ENCODE measurements around the gene IFITM1.
"Not testable (repeated sequence)": the region's sequence is repeated elsewhere in the genome, so short reads cannot be mapped to it uniquely, and the experiment has no call there.

The IFITM1 gene

DNA sequence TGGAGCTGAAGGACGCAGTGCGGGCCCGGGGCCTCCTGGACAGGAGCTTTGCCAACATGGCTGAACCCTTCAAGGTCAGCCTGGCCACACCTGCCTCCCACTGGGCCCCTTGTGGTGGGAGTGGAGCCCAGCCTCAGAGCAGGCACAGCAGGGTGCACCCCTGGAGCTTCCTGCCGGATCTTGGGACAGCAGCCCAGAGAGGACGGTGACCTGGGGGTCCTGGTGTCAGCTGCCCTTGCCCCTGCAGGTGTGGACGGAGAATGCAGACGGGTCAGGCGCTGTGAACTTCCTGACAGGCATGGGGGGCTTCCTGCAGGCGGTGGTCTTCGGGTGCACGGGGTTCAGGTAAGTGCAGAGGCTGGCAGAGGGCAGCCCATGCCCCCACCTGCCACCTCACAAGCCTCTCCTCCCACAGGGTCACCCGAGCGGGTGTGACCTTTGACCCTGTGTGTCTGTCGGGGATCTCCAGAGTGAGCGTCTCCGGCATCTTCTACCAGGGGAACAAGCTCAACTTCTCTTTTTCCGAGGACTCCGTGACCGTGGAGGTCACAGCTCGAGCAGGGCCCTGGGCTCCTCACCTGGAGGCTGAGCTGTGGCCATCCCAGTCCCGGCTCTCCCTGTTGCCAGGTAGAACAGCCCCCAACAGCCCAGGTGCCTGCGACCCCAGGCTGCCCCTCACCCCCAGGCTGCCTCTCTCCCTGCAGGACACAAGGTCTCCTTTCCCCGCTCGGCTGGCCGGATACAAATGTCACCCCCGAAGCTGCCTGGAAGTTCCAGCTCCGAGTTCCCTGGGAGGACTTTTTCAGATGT, 19.8 kb upstream of the IFITM1 start:
- no peak for FAIRE-seq
- DNase-seq (ENCODE audit: low spot score) = no peak

DNA sequence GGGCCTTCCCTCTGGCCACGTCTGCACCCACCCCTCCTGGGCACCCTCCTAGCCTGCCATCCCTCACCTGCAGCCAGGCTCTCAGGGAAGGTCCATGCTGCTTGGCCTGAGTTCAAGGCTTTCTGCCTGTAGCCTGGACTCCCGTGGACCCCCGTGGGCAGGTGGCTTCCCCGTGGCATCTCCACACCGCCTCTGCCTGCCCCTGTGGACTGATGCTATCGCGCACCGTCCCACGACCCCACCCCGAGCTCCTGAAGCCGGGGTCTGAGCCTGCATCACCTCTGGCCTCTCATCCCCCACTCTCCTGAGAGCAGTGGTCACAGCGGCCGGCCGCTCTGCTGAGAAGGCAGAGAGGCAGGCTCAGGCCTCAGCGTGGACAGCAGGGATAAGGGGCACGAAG, 19.1 kb upstream of the IFITM1 start:
- FAIRE-seq = no peak

DNA sequence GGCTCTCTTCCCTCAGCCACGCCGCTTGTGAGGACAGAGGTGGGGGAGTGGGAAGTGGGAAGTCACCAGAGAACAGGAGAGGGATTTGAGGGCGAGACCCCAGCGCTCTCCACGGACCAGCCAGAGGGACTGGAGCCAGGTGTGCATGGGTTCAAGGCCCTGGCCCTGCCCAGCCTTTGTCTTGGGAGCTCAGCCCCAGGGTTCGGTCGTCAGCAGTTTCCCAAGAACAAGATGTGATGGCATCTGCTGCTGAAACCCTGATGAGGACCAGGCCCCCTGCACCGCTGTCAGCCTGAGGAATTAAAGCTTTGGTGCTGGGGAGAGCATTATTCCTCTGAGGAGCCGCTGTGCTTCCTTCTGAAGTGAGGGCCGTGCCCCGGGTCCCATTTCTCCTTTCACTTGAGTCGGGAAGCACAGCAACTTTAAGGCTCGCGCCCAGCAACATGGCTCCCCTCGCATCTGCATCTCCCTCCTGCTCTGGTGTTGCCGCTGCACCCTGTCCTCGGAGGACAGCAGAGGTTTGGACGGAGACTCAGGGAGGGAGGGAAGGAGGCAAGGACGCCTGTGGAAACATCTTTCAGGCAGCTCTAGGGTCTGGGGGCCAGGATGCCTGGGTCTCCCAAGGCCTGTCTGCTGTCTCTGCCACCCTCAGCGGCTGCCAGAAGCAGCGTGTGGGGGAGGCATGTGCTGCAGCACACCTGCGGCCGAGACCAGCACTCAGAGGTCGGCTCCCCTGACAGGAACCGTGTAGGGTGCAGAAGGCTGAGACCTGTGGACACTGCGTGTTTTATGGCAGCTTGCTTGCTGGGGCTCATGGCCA, 18.3 kb upstream of the IFITM1 start:
- FAIRE-seq (no peak), DNase-seq (ENCODE audit: low spot score) (no peak)

More for the DNA sequence above, 19.1 kb upstream of the IFITM1 start:
- no peak for DNase-seq (ENCODE audit: low spot score)

DNA sequence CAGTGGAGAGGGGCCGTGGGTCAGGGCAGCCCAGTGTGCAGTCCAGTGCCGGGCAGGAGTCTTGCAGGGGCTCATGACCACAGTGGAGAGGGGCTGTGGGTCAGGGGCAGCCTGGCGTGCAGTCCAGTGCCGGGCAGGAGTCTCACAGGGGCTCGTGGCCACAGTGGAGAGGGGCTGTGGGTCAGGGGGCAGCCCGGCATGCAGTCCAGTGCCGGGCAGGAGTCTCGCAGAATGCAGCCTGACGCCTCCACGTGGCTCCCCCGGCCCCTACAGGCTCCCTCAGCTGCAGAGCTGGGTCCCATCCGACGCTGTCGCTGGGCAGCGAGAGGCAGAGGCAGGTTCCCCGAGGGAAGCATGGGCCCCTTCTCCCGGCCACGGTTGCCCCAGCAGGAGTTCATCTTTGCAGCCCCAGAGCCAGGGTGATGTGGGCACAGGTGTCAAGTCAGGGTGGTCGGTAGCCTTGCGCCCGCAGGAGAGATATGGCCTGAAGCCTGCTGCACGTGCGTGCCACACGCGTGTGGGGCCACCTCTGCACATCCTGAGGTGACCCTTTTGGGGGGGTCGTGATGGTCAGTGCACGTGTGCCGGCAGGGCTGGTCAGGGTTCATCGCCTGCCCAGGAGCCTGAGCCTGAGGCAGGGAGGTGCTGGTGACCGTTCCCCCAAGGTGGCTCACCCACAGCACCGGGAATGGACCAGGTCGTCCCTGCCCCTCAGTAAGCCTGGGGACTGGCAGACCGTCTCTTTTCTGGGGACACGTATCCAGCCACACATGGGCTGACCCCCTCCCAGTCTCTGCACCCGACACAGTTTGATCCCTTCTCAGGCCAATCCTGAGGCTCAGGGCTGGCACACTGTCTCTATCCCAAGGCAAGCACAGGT, 17.4 kb upstream of the IFITM1 start:
- FAIRE-seq (no peak), DNase-seq (ENCODE audit: low spot score) (no peak)

DNA sequence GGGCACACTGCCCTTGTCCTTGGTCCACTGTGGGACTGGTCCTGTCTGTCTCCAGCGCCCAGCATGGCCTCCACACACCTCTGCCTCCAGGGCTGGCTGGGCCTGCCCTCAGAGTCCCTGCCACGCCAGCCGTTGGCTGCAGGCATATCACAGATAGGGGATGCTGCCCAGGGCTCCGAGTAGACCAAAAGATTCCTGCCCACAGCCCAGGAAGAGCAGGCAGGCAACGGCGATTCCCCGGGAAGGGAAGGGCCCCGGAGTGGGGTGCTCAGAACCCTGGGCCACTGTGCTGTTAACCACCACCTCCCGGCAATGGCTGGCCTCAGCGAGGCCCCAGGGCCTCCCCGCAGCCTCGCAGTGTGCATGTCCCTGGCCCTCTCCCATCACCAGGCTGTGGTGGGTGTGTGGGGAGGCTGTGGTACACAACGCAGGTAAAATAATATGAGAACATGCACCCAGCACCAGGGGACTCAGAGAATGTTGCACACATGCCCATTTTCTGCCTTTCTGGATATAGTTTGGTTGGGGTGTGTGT, 16.7 kb upstream of the IFITM1 start:
- DNase-seq (ENCODE audit: low spot score) = no peak
- FAIRE-seq = no peak

DNA sequence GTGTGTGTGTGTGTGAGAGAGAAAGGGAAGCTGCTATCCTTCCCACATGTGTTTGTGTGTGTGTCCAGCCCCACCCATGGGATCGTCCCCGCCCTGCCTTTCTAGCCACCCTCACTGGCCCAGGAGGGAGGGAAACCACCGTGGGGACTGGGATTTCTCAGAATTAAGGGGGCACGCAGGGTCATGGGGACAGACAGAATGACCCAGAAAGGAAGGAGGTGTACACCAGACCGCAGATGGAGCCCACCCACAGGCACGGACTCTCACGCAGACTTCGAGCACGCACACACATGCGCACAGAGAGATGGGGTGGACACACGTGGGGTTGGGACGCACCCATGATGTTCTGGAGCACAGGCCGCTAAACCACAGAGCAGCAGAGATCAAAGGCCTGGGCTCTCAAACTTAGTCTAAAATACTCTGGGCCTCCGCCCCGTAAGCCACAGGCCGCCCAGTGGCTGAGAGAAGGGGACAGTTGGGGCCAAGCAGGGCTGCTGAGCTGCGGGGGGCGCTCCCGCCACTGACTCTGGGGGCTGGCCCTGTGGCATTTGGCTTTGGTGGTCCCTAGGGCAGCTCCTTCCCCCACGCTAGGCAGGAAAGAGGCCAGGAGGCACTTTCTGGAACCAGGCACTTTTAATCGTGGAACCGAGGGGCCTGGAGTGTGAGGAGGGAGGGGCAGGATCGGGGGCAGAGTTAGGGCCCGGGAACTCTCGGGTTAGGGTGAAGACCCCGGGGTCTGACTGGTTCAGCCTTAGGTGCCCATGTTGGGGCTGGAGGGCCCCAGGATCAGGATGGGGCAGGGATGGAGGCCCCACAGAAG, 16.0 kb upstream of the IFITM1 start:
- DNase-seq (ENCODE audit: low spot score) (no peak), FAIRE-seq (no peak)

DNA sequence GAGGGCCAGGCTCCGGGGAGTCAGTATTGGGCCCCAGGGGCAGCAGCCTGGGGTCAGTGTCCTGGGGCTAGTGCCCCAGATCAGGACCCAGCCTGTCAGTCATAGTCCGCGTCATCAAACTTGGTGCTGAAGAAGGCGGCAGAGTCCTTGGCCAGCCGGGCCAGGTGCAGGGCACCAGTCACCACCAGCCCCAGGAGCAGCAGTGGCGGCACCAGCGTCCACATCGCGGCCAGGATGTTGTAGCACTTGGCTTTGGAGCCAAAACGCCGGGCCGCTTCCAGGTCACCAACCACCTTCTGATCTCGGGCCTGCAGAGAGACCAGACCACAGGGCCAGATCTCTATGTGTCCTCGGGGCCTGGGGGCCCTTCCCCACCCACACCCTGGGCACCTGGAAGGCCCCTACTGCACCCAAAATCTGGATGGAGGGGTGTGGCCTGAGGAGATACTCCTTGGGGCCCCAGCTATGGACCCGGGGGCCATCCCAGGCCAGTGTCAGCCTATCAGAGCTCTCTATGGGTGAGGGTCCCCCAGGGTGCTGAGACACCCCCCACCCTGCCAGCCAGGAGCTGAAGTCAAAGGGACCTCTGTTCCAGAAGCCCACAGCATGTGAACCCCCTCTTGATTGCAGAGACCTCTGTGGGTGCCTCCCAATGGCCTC, 15.3 kb upstream of the IFITM1 start:
- FAIRE-seq = no peak

DNA sequence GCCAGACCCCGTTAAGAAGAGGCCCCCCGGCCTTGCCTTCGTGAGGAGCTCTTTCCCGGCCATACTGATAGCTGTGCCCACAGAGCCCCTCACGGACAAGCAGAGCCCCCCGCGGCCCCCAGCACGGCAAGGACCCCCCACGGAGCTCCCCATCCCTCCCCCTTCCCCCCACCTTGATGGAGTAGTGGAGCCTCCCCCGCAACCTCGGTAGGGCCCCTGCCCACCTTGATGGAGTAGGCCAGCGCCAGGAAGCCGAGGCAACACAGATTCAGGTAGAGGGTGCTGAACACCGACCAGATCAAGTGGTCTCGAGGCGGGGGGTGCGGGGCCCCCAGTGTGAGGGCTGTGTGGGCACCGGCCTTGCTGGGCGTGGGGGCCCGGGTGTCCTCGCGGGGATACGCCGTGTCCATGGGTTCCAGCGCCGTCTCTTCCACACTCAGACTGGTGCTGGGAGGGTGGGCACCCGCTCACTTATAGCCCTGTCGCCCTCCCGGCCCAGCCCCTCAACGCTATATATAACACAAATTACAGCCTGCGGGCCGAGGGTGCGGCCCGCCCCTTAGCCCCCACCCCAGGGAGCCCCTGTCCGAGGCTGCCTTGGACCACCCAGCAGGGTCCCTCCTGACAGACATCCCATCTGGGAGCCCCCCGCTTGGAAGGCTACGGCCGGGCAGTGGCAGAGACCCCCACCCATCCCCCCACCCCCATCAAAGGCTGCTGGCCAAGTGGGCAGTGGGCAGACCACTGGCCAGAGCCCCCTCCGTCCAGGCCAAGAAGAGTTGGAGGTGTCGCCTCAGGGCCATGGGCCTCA, 14.6 kb upstream of the IFITM1 start, which contains the start of gene IFITM5:
TSS of gene IFITM5 (minus strand) at position 446 of the 811 bp plus-strand sequence. CDS start at position 410, 36 bp downstream.
- FAIRE-seq = no peak
- DNase-seq (ENCODE audit: low spot score) = no peak

More for the DNA sequence above, 15.3 kb upstream of the IFITM1 start:
- no peak for DNase-seq (ENCODE audit: low spot score)

DNA sequence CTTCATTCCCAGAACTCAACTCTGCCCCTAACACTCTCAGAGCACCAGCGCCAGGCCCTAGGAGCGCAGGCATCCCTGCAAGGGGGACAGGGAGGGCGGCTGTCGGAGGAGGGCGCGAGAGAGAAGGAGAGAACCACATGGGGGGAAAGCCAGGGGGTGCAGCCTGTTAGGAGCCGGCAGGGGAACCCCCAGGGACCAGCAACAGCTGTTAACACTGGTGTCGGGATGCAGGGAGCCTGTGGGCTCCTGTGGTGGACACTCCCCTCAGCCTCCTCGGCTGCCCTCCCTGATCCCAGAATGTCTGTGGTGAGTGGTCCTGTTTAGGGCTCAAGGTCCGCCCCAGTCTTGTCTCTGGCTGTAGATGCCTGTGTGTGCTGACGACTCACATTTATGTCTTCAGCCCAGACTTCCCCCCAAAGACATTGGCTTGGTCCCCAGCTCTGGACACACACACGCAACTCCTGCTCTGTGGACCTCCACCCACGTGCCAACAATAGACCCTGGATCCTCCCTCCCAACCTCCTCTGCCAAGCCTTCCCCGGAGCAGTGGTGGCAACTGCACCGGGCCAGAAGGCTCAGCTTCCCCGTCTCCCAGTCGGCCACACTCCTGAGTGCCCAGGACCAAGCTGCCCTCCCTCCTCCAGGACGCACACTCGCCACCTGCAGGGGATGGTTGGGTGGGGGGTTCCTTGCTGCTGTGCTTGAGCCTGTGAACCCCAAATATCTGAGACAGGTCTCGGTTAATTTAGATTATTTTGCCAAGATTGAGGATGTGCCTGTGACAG, 13.7 kb upstream of the IFITM1 start:
- DNase-seq (ENCODE audit: low spot score) (no peak), FAIRE-seq (no peak)

DNA sequence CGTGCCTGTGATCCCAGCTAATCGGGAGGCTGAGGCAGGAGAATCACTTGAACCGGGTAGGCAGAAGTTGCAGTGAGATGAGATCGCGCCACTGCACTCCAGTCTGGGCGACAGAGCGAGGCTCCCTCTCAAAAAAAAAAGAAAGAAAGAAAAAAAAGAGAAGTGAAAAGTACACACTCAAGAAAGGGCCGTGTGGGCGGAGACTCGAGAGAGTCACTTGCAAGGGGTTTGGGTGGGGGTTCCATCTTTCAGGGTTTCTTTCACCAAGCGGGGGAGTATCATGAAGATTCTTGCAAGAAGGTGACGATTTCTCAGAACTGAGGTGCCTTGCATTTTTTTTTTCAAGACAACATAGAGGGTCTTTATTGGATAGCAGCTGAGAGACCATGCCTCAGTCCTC, 10.5 kb upstream of the IFITM1 start:
- no peak for DNase-seq (ENCODE audit: low spot score)
- no peak for FAIRE-seq

DNA sequence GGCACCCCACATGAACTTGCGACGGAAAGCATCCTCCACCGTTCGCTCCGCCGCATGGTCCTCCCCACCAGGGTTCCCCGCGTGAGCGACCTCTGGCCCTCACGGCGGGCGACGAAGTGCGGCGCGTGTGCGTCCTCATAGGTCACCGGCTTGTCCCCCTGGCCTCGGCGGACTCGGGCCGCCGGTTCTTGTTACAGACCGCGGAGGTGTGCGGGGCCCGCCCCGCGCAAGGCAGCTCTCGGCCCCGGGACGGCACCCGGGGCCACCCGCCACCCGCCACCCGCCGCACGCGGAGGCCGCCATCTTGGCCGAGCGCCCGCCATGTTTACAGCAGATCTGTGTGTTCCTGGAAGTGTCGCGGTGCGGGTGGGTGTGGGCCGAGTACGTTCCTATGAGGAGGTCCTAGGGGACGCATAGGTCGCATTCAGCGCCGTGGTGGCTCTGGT, 9.8 kb upstream of the IFITM1 start:
- no peak for DNase-seq (ENCODE audit: low spot score)
- no peak for FAIRE-seq

DNA sequence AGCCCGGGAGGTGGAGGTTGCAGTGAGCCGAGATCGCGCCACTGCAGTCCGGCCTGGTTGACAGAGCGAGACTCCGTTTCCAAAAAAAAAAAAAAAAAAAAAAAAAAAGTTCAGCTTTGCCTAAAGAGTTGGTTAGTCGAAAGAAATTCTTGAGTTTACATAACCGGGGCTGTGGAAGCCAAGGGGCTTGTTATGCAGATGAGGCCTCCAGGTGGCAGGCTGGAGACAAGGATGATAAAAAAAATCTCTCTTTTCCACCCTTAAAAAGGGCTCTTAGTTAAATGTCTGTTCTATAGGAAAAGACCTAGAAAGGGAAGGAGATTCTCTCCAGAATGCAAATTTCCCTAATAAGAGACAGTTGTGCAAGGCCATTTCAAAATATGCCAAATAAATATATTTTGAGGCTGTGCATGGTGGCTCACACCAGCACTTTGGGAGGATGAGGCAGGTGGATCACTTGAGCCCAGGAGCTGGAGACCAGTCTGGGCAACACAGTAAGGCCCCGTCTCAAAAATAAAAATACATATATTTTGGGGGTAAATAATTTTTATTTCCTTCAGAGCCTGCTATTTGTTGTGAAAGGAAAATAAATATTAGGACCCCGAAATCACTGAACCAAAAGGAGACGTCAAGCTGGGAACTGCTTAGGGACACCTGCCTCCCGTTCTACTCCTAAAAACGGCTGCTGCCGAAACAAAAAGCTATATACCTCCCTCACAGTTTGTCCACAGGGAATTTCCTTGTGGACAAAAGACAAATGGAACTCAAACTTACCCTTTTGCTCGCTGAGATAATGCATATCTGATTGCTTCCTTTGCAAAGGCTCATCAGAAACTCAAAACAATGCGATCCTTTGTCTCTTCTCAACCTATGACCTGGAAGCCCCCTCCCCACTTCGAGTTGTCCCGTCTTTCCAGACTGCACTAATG, 8.7 kb upstream of the IFITM1 start:
- peak; percentile 31 for FAIRE-seq
- peak; percentile 5 for DNase-seq (ENCODE audit: low spot score)

DNA sequence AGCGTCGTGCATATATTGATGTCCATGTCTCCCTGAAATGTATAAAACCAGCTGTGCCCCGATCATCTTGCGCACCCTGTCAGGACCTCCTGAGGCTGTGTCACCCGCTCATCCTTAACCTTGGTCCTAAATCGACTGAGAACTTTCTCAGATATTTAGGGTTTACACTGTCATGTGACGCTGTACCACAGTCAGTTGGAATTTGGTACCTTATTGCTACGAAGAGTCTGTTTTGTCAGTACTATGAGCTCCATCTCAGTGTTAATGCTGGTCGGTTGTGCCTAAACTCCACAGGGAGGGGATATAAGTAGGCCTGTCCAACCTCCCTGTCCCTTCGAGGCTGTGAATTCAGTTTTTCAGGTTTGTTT, 8.0 kb upstream of the IFITM1 start:
- DNase-seq (ENCODE audit: low spot score) = no peak

DNA sequence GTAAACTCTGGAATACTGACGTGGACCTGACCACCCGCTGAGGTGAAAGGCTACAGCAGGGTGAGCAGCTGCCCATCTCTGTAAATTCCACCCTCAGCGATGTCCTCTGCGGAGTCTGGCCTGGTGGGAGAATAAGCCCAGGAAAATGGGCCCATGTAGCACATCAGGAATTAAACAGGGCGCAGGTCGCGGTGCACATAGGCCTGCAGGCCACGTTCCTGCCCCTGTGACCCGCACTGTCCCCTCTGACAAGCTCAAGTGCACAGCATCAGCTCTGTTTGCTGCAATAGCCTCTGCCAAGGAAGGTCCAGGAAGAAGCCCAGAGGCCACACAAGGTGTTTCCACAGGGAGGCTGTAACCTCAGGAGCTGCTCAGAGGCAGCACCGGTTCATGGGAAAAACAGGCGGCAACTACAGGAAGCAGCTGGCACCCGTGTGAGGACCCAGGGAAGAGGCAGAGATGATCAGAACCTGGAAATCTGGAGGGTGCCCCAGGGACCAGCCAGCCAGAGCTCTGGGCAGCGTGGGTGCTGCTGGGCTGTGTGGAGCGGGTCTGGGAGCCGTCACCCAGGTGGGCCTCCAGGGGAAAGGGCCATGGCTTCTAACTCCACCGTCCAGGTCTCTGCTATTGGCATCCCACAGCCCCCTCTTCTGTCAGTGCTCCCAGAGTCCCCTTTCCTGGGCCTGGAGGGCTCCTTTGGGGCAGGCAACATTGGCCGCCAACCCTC, 7.0 kb upstream of the IFITM1 start:
- DNase-seq (ENCODE audit: low spot score) = no peak
- no peak for FAIRE-seq

More for the DNA sequence above, 8.0 kb upstream of the IFITM1 start:
- FAIRE-seq = no peak

DNA sequence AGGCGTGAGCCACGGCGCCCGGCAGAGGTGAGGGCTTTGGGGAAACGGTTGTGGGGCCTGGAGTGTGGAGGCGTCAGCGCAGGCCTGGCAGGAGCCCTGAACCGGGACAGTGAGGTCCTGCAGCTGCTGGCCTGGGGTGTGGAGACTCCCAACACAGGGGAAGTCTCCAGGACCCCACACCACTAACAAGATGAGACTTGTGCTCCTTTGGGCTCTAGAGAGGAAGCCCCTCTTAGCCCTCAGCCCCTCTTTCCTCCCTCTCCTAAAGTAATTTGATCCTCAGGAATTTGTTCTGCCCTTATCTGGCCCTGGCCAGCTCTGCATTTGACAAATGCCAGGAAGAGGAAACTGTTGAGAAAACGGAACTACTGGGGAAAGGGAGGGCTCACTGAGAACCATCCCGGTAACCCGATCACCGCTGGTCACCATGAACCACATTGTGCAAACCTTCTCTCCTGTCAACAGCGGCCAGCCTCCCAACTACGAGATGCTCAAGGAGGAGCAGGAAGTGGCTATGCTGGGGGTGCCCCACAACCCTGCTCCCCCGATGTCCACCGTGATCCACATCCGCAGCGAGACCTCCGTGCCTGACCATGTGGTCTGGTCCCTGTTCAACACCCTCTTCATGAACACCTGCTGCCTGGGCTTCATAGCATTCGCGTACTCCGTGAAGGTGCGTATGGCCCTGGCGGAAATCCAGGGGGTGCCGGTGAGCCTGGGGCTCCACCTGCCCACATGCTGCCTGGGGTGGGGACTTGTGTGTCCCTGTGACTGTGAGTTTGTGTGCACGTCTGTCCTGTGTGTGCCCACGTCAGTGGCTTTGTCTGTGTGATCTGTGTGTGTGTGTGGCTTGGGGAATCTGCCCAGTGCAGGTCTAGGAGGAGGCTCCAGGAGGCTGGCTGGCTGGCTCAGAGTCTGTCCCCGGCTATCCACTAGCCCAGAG, 5.8 kb upstream of the IFITM1 start, which contains the start of gene IFITM2:
TSS of gene IFITM2 (plus strand) at position 51 of the 943 bp plus-strand sequence. CDS start at position 428, 377 bp downstream.
- peak; percentile 21 for DNase-seq (ENCODE audit: low spot score)
- not testable (repeated sequence) for FAIRE-seq

All from RCC 7860 (cell line).